ENCODE results near the gene ZNF513.

The ZNF513 gene

GRCh38 chr2:27381577-27382181, 1.1 kb upstream of the ZNF513 start:
- DNase-seq, result no peak

- peak; percentile 44 for DNase-seq
Measured at GRCh38 chr2:27379836-27380625, 503 bp downstream of the ZNF513 start.

DNA sequence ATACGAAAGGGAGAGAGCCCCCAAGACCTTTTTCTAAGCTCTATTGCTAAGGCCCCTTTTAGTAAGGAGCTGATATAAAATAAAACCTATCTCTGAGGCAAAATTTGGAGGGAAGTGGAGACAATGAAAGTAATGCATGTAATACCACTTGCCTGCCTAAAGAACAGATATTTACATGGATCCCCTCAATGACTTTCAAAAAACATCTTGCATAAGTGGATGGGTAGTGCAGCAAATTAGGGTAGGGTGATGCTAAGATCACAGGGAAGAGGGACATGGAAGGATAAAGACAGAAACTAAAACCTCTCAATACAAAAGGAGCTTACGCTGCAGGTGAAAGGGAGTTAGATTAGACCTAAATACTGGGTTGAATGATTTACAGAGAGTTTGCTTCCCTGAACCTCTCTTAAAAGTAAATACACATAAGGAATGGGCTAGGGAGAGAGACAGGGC, 1.1 kb downstream of the ZNF513 start:
- DNase-seq, result no peak

GRCh38 chr2:27378809-27379290, 1.7 kb downstream of the ZNF513 start:
- DNase-seq, result no peak

GRCh38 chr2:27378096-27378808, 2.3 kb downstream of the ZNF513 start:
- no peak for DNase-seq

GRCh38 chr2:27377618-27378095, 2.9 kb downstream of the ZNF513 start:
- no peak for DNase-seq

DNA sequence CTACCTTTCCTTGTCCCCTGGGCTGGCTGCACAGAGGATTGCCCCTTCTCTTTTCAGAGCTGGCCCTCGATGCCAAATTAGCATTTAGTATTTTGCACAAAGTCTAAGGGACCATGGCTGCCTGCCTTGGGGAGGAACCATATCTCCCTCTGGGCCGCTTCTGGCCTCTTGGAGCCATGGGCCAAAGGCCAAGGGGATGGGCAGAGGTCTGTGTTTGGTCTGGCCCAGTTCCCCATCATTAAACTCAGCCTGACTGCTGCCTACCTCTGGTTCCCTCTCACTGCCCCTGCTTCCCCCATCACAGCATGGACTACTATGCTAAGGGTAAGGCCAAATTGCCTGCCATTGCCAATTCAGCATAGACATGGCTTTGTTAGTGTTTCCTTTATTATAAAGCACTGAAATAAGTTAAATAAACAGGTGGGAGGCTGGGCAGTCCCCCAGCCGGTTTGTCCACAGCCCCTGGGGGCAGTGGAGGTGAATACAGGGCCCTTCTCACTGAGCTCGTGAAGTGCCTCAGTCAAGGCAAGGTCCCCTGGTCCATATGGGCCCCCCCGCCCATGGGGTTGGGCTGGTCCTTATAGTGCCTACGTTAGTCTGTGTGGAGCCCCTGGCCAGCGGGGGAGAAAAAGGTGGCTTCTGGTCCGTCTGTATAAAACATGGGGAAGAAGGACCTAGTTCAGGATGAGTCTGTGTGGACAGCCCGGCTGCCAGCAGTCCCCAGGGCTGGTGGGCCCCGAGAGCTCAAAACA, 3.5 kb downstream of the ZNF513 start:
- DNase-seq, result no peak

DNA sequence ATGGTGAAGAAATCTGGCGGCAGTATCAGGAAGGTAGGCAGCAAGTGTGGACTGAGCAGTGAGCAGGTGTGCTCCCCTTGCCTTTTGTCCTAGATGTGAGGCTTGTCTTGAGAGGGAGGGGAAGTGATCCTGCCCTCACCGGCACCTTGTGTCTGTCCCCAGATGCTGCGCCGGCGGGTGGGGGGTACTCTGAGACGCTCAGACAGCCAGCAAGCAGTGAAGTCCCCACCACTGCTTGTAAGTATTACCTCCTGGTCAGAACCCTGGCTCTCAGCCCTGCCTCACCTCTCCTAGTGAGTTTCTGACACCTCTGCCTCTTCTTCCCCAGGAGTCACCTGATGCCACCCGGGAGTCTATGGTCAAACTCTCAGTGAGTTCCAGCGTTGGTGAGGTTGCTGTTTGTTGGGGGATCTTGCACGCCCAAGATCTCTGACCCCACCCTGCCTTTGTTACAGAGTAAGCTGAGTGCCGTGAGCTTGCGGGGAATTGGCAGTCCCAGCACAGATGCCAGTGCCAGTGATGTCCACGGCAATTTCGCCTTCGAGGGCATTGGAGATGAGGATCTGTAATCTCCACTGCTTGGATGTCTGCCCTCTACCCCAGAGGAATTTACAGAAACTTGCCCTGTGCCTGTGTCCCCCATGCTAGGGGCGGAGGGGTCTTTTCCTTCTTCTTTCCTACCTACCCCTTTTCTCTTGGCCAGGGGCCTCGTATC, 4.2 kb downstream of the ZNF513 start:
- DNase-seq, result no peak

DNA sequence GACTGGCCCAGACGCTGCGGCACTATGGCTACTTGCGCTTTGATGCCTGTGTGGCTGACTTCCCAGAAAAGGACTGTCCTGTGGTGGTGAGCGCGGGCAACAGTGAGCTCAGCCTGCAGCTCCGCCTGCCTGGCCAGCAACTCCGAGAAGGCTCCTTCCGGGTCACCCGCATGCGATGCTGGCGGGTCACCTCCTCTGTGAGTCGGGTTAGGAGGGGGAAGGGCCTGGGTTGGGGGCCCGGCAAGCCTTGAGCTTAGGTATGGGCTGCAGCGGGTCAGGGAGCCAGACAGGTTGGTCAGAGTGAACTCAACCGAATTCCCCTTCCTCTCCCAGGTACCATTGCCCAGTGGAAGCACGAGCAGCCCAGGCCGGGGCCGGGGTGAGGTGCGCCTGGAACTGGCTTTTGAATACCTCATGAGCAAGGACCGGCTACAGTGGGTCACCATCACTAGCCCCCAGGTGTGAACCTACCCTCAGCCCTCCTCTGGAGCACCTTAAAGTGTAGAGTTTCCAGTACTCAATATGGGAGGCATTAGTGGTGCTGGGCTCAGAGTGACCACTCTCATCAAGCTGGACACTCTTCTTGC, 4.9 kb downstream of the ZNF513 start:
- DNase-seq, result no peak

DNA sequence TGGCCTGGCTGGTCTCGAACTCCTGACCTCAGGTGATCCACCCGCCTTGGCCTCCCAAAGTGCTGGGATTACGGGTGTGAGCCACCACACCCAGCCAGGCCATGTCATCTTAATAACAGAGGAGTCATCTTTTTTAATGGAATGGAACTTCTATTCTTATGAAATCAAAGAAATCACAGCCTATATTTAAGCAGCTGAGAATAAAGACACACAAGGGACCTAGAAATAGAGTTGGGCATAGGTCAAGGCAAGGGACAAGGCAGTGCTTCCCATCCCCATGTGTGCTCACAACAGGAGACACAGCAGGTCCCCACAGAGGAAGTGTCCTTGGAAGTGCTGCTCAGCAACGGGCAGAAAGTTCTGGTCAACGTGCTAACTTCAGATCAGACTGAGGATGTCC, 7.0 kb downstream of the ZNF513 start:
- DNase-seq, result no peak

DNA sequence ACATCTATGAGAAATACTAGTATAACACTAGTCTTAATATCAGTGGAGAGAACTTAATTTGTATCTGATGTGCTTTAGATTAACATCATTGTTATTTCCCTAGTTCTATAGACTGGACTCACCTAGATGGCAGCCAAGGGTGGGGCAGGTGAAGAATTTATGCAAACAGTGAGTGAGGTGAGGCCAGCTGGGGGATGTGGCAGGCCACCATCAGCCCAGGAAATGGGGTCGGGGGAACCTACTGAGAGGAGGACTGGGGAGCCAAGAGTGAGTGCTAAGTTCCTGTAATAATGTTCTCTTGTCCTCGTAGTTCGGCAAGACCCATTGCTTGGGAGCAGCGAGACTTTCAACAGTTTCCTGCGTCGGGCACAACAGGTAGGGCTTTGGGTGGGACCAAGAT, 7.6 kb downstream of the ZNF513 start:
- no peak for DNase-seq

GRCh38 chr2:27370816-27371620, 9.5 kb downstream of the ZNF513 start:
- DNase-seq, result no peak

DNA sequence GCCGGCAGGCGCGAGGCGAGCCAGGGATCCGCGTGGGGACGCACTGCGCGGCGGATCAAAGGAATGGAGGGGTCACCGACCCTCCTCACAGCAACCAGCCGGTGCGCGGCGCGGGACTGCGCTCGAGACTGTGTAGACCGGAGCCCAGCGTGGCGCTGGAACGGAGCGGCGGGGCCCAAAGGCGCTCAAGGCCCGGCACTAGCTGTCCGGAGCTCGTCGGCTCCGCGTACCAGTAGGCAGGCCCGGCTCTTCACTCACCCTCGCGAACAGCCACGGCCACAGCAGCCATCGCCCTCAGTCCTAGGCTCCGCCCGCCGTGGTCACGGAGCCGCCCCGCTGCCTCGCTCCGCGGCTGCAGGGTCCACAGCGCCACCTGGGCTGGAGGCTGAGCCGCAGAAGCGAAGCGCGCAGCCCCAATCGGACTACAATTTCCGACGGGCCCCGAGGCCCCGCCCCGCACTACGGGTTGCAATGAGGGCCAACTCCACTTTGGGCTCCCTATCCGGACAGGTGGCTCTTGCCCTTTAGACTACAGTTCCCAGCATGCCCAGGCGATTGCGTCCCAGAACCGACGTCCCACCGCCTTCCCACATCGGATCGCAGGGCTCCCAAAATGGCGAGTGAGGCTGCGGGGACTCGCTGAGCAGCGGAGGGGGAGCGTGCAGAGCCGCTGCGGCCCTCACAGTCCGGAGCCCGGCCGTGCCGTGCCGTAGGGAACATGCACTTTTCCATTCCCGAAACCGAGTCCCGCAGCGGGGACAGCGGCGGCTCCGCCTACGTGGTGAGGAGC, 10.3 kb downstream of the ZNF513 start, which contains the start of the genes EIF2B4 and SNX17:
Gene EIF2B4 (minus strand): TSS at position 313 of the 790 bp plus-strand sequence. CDS start 24 bp downstream, at position 289.
Gene SNX17 (plus strand): TSS at position 591 of the 790 bp plus-strand sequence. CDS start 128 bp downstream, at position 719.
- DNase-seq, result peak; percentile 97

GRCh38 chr2:27369471-27370025, 11.0 kb downstream of the ZNF513 start:
- no peak for DNase-seq

DNA sequence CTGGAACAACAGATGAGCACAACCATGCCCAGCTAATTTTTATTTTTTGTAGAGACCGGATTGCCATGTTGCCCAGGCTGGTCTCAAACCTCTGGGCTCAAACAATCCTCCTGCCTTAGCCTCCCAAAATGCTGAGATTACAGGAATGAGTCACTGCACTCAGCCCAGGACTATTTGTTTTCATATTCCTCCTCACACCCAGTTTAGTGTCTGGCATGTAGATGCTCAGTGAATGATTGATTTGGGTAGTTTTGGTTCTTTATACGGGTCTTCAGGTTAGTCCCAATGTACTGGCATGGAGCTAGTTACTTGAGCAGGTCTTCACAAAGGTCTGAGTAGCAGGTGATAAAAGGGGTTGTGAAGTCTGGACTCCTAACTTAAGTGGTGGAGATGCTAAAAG, 16.6 kb downstream of the ZNF513 start:
- no peak for DNase-seq

- DNase-seq, result no peak
Measured at GRCh38 chr2:27362678-27363420, 17.7 kb downstream of the ZNF513 start.

DNA sequence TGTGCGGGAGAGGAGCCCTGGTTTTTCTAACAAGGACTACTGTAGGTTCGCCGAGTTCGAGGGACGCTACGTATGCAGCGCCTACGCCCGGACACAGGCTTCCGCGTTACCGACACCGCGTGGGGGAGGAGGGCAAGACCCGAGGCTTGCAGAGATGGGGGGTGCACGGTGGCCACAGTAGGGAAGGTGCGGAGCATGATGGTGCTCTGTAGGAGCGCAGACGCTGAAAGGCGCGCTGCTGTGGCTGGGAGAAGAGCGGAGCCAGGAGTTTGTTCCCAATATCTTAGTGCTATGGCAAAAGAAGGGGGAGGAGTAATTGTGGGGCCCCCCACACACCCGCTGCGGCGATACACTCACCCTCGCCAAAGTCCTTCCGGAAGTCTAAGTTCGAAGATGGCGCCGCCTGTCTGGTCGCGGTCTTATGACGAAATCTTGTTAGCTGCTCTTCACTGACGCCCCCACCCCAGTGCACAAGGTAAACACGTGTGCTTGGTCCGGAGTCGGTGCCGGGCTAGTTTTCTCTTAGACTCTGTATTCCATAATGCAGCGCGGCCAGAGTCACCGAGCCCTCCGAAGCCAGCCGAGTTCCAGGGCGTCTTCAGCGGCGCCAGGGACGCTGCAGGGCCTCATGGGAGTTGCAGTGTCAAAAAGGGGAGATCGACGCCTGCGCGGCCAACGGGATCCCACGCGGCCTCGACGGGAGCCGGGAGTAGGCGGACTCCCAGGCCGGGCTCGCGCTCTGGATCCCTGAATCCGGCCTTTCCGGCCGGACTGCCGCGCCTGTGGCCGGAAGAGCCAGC, 24.0 kb downstream of the ZNF513 start, which contains the start of gene GTF3C2:
Gene GTF3C2 (minus strand): TSS at position 383 of the 800 bp plus-strand sequence. CDS start 13,210 bp downstream, outside the sequence.
- peak; percentile 94 for DNase-seq

DNA sequence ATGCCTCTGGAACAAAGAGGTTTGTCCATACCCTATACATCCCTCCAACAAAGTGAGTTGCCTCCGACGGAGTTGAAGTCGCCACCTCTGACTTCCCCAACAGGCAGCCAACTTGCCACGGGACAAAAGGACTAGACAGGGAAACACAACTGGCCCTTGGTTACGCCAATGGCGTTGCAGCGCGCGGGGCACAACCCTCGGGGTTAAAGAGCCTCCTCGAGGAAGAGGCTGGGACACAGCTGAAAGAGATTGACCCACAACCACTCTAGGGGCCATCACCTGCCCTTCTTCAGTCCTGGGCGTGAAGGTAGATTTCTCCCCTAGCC, 24.5 kb downstream of the ZNF513 start:
- DNase-seq, result peak; percentile 47
